Stimulated activated CD8-positive, alpha-beta memory T cell treated with anti-CD3 and anti-CD28 coated beads, Interleukin-12 subunit alpha, Interleukin-12 subunit beta, amount 100 ng/mL, for 1 hour (primary cell): ENCODE results near the gene PDE9A.
"Not testable (repeated sequence)": the region's sequence is repeated elsewhere in the genome, so short reads cannot be mapped to it uniquely, and the experiment has no call there.

ENCODE experiments used
- DNase-seq: peaks from one replicate; pipeline ENCODE4 v3.0.0-alpha.2; 2020; ENCODE audit warnings: low read depth

PDE9A gene

GRCh38 chr21:42653231-42654061 lies at the start of gene PDE9A:
TSS of gene PDE9A (plus strand) at chr21:42653621. CDS start at chr21:42653815, 194 bp downstream.
- DNase-seq, result no peak

GRCh38 chr21:42607102-42607501 lies 46.3 kb upstream of the PDE9A start:
- DNase-seq, result no peak

GRCh38 chr21:42607525-42608102 lies 45.8 kb upstream of the PDE9A start:
- DNase-seq, result no peak

- no peak for DNase-seq
Measured at GRCh38 chr21:42608446-42608845, 45.0 kb upstream of the PDE9A start.

GRCh38 chr21:42609811-42610210 lies 43.6 kb upstream of the PDE9A start:
- DNase-seq, result no peak

- DNase-seq, result no peak
Measured at GRCh38 chr21:42611852-42612251, 41.6 kb upstream of the PDE9A start.

- DNase-seq, result no peak
Measured at GRCh38 chr21:42612390-42612789, 41.0 kb upstream of the PDE9A start.

- no peak for DNase-seq
Measured at GRCh38 chr21:42613756-42614155, 39.7 kb upstream of the PDE9A start.

- DNase-seq, result no peak
Measured at GRCh38 chr21:42614396-42614795, 39.0 kb upstream of the PDE9A start.

- no peak for DNase-seq
Measured at GRCh38 chr21:42614811-42615351, 38.5 kb upstream of the PDE9A start.

GRCh38 chr21:42615377-42615776 lies 38.0 kb upstream of the PDE9A start:
- DNase-seq, result not testable (repeated sequence)

GRCh38 chr21:42615924-42616323 lies 37.5 kb upstream of the PDE9A start:
- DNase-seq, result no peak

- DNase-seq, result no peak
Measured at GRCh38 chr21:42616446-42616845, 37.0 kb upstream of the PDE9A start.

- no peak for DNase-seq
Measured at GRCh38 chr21:42616941-42617340, 36.5 kb upstream of the PDE9A start.

GRCh38 chr21:42617486-42617885 lies 35.9 kb upstream of the PDE9A start:
- no peak for DNase-seq

- DNase-seq, result no peak
Measured at GRCh38 chr21:42618707-42619102, 34.7 kb upstream of the PDE9A start.

GRCh38 chr21:42619166-42619565 lies 34.3 kb upstream of the PDE9A start:
- no peak for DNase-seq

GRCh38 chr21:42619841-42620240 lies 33.6 kb upstream of the PDE9A start:
- no peak for DNase-seq

GRCh38 chr21:42621166-42621818 lies 32.1 kb upstream of the PDE9A start:
- no peak for DNase-seq

- DNase-seq, result no peak
Measured at GRCh38 chr21:42621819-42622177, 31.6 kb upstream of the PDE9A start.

GRCh38 chr21:42622284-42622683 lies 31.1 kb upstream of the PDE9A start:
- DNase-seq, result no peak

- no peak for DNase-seq
Measured at GRCh38 chr21:42623694-42624093, 29.7 kb upstream of the PDE9A start.
